GM12872 (cell line): Measurements from ENCODE around the gene CADM3.

ENCODE experiments used
- CTCF ChIP-seq: IDR thresholded peaks from 3 replicates; pipeline ENCODE4 v1.5.1; 2011; ENCODE audit warnings: low read depth, mild to moderate bottlenecking, low read length, moderate library complexity; ENCODE audit not compliant: insufficient read depth

The CADM3 gene

GRCh38 chr1:159201642-159202041 is 30.2 kb downstream of the CADM3 start:
- TF ChIP-seq CTCF, result no peak

- no peak for TF ChIP-seq CTCF
Observed at GRCh38 chr1:159203610-159204009, 32.2 kb downstream of the CADM3 start.

GRCh38 chr1:159204161-159205141 is 33.0 kb downstream of the CADM3 start, which contains the start of gene ACKR1:
ACKR1 (plus strand) TSS chr1:159204875; CDS start chr1:159204960, 85 bp downstream.
- TF ChIP-seq CTCF, result no peak

GRCh38 chr1:159205225-159205624 is 33.8 kb downstream of the CADM3 start:
- no peak for TF ChIP-seq CTCF

GRCh38 chr1:159206110-159206509 is 34.7 kb downstream of the CADM3 start:
- TF ChIP-seq CTCF, result no peak

- TF ChIP-seq CTCF, result no peak
Observed at GRCh38 chr1:159207080-159207479, 35.7 kb downstream of the CADM3 start.

GRCh38 chr1:159207774-159208173 is 36.4 kb downstream of the CADM3 start:
- no peak for TF ChIP-seq CTCF
